Erythroblast (primary cell): ENCODE results near the gene FAM174A.

ENCODE experiments used
- DNase-seq, 2 experiments: peaks; one replicate each; lab custom pipeline; 2025; lab: John Stamatoyannopoulos, UW
- GATA1 ChIP-seq: IDR thresholded peaks from 2 replicates; pipeline ENCODE4 v1.6.1; 2011; ENCODE audit warnings: low read depth, mild to moderate bottlenecking, control low read depth, low read length, moderate library complexity
- POLR2A ChIP-seq: IDR thresholded peaks from 2 replicates; pipeline ENCODE4 v1.6.1; 2011; ENCODE audit warnings: mild to moderate bottlenecking, low read length

The FAM174A gene

DNA sequence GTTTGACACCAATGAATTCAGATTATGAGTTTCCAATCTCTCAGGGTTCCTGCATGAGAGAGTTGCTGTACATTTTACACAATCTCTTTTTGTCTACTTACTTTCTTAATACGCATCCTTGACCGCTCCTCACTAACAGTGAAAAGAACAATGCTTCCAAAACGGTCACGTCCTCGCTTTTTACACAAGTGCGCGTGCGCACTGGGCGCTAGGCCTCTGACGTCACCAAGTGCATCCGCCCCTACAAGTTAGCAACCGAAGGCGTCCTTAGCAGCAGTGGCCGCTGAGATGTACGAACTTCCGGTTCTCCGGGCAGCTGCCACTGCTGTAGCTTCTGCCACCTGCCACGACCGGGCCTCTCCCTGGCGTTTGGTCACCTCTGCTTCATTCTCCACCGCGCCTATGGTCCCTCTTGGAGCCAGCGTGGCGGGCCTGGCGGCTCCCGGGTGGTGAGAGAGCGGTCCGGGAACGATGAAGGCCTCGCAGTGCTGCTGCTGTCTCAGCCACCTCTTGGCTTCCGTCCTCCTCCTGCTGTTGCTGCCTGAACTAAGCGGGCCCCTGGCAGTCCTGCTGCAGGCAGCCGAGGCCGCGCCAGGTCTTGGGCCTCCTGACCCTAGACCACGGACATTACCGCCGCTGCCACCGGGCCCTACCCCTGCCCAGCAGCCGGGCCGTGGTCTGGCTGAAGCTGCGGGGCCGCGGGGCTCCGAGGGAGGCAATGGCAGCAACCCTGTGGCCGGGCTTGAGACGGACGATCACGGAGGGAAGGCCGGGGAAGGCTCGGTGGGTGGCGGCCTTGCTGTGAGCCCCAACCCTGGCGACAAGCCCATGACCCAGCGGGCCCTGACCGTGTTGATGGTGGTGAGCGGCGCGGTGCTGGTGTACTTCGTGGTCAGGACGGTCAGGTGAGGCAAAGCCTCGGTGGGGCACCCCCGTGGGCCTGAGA, at the start of gene FAM174A:
TSS of gene FAM174A (plus strand) at position 315 of the 946 bp plus-strand sequence. CDS start at position 472, 157 bp downstream.
- peak; percentile 96 to 97 for DNase-seq

GRCh38 chr5:100493996-100494395, 41.2 kb upstream of the FAM174A start:
- no peak for DNase-seq
- TF ChIP-seq POLR2A (no peak), GATA1 (no peak)

More for the DNA sequence above, at the start of gene FAM174A:
- peak; percentile 85 for TF ChIP-seq POLR2A
- no peak for TF ChIP-seq GATA1

- DNase-seq: no peak
- TF ChIP-seq GATA1: no peak
- TF ChIP-seq POLR2A: no peak
These were observed 38.9 kb upstream of the FAM174A start for GRCh38 chr5:100496296-100496695.

- DNase-seq: no peak
These were observed 32.5 kb upstream of the FAM174A start for GRCh38 chr5:100502684-100503083.

DNA sequence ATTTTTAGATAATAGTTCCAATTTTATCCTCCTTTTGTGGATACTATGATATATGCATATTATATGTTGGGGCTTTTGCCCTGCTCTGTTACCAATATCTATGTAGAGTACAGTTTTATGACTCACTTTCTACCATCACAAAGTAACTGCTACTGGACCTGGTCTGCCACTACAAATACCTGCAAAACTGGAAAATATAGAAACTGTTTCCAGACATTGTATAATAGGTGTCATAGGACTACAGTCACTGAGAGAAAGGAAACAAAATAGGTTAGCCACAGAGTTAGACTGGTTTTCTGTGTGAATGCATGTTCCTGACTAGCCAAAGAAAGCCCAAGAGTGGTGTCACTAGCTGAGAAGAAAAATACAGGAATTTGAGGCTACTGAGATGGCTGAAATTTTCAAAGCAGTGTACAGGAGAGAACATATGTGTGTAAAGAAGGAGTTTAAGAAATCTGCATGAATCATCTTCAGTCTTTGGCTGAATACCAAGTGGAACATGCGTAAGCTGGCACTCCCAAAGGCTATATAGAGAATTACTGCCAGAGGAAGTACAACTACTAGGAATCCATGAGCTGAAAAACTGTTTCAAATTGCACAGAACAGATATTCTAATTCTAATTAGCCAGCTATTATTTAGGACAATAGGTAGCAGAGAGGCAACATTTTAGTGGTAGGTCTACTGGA, 29.0 kb upstream of the FAM174A start:
- TF ChIP-seq POLR2A (no peak), GATA1 (no peak)
- no peak for DNase-seq

More at GRCh38 chr5:100502684-100503083, 32.5 kb upstream of the FAM174A start:
- TF ChIP-seq GATA1 (no peak), POLR2A (no peak)

DNA sequence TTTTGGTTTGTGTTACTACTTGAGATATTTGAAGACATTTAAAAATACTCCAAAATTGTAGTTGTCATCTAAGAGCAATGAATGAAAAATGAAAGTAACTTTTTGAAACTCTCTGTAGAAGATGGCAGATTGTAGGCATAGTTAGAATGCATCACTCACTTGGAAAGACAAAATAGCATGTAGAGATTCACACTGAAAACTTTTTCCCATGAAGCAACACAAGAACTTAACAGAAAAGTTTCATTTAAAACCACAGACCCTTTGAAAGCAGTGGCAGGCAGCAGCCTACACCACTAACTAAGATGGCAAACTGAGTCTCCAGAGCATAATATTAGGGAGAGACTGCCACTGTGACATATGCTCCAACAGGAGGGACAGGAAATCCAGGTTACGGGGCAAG, 18.9 kb upstream of the FAM174A start:
- no peak for DNase-seq
- TF ChIP-seq POLR2A: no peak
- TF ChIP-seq GATA1: no peak

GRCh38 chr5:100517301-100517974, 17.7 kb upstream of the FAM174A start:
- TF ChIP-seq GATA1 (no peak), POLR2A (no peak)
- DNase-seq: no peak

DNA sequence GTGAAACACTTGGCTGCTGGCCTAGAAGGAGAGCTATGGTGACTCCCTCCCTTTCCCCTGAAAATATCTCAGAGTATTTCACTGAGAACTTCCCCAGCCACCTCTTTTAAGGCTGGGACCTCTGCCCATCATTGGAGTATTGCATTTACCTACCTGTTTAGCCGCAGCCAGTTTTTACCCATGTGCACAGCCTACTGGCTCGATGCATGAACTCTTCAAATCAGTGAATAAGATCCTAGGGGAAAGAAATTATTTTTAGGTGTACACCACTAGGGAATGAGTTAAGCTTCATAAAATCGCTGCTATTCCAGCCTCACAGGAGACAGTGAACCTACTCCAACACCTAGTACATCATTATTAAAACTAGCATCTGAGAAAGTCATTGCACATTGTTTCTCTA, 16.8 kb upstream of the FAM174A start:
- TF ChIP-seq POLR2A (no peak), GATA1 (no peak)
- no peak for DNase-seq

DNA sequence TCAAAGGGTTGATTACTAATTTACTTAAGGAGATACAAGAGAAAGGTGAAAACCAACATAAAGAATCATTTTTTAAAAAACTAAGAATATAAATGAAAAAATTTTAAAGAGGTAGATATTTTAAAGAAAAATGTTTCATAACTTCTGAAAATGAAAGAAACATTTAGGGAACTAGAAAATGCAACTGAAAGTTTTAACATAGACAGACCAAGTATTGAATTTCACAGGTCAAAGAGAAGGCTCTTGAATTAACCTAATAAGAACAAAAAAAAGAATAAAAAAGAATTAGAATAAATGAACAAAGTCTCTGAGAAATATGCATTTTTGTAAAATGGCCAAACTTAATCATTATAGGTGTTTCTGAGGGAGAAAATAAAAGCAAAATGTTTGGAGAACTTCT, 16.1 kb upstream of the FAM174A start:
- no peak for DNase-seq
- TF ChIP-seq POLR2A (no peak), GATA1 (no peak)

DNA sequence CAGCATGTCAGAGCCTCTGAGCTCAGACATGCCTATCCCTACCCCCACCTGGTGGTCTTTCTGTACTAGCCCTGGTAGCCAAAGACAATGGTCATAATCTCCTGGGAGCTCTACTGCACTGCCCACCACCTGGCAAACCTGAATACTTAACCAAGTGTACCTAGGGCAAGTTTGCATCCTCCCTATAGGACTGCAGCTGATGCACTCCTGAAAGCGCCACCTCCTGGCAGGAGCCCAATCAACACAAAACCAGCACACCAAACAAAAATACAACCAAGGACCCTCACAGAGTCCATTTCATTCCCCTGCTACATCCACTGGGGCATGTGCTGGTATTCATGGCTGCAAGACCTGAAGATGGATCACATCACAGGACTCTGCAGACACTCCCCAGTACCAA, 14.8 kb upstream of the FAM174A start:
- DNase-seq: no peak
- TF ChIP-seq GATA1 (no peak), POLR2A (no peak)

GRCh38 chr5:100537946-100538345, 2.8 kb downstream of the FAM174A start:
- TF ChIP-seq GATA1 (no peak), POLR2A (no peak)
- DNase-seq: no peak

DNA sequence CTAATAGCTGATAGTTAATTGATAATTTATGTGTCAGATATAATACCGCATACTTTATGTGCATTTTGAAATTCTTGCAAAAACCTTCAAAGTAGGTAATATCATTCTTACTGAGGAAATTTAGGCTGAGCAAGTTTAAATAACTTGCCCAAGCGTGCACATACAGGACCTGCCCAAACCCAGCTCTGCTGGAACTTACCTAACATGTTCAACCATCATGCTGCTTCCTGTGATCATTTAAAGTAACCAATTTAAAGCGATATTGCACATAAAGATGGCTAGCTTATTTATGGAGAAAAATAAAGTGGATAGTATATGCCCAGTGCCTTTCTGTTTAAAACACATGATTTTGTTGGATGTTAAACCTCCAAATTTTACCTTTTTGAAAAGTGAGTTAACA, 4.3 kb downstream of the FAM174A start:
- no peak for DNase-seq
- no peak for TF ChIP-seq GATA1
- no peak for TF ChIP-seq POLR2A

- TF ChIP-seq POLR2A (no peak), GATA1 (no peak)
- DNase-seq: no peak
These were observed 6.9 kb downstream of the FAM174A start for GRCh38 chr5:100542086-100542485.
